ENCODE measurements around the gene GREB1L.

GREB1L gene

GRCh38 chr18:21241301-21242048, 557 bp upstream of the GREB1L start:
- TF ChIP-seq CTCF (IDR thresholded peaks at IDR 0.05; ENCODE audit: insufficient read depth, low read depth, low read length, missing control alignments) = no peak
- DNase-seq (ENCODE audit: low read depth) = no peak
- peak overlapping the region; percentile 12 for H3K4me3 ChIP-seq (ENCODE audit: low read depth, low read length)

GRCh38 chr18:21242780-21243401, 859 bp downstream of the GREB1L start:
- DNase-seq (ENCODE audit: low read depth) = no peak
- H3K4me3 ChIP-seq (ENCODE audit: low read depth, low read length) = no peak overlapping the region; the same call in 1 of the 2 replicates
- no peak for TF ChIP-seq CTCF (IDR thresholded peaks at IDR 0.05; ENCODE audit: insufficient read depth, low read depth, low read length, missing control alignments)

- no peak overlapping the region for H3K4me3 ChIP-seq (ENCODE audit: low read depth, low read length)
- no peak for DNase-seq (ENCODE audit: low read depth)
- no peak for TF ChIP-seq CTCF (IDR thresholded peaks at IDR 0.05; ENCODE audit: insufficient read depth, low read depth, low read length, missing control alignments)
Observed at GRCh38 chr18:21254576-21254975, 12.5 kb downstream of the GREB1L start.

- H3K4me3 ChIP-seq (ENCODE audit: low read depth, low read length) = no peak overlapping the region
- DNase-seq (ENCODE audit: low read depth) = no peak
- TF ChIP-seq CTCF (IDR thresholded peaks at IDR 0.05; ENCODE audit: insufficient read depth, low read depth, low read length, missing control alignments) = no peak
Observed at GRCh38 chr18:21255211-21255610, 13.2 kb downstream of the GREB1L start.

- no peak overlapping the region for H3K4me3 ChIP-seq (ENCODE audit: low read depth, low read length)
- DNase-seq (ENCODE audit: low read depth) = no peak
- no peak for TF ChIP-seq CTCF (IDR thresholded peaks at IDR 0.05; ENCODE audit: insufficient read depth, low read depth, low read length, missing control alignments)
Observed at GRCh38 chr18:21257386-21257785, 15.4 kb downstream of the GREB1L start.

GRCh38 chr18:21260621-21261020, 18.6 kb downstream of the GREB1L start:
- no peak overlapping the region for H3K4me3 ChIP-seq (ENCODE audit: low read depth, low read length)
- no peak for DNase-seq (ENCODE audit: low read depth)
- no peak for TF ChIP-seq CTCF (IDR thresholded peaks at IDR 0.05; ENCODE audit: insufficient read depth, low read depth, low read length, missing control alignments)
